Kidney glomerular epithelial cell (primary cell): Measurements from ENCODE around the gene MGAT4B.

Experiments used
- DNase-seq: peaks from one replicate; lab custom pipeline; 2025; lab: John Stamatoyannopoulos, UW

The MGAT4B gene

DNA sequence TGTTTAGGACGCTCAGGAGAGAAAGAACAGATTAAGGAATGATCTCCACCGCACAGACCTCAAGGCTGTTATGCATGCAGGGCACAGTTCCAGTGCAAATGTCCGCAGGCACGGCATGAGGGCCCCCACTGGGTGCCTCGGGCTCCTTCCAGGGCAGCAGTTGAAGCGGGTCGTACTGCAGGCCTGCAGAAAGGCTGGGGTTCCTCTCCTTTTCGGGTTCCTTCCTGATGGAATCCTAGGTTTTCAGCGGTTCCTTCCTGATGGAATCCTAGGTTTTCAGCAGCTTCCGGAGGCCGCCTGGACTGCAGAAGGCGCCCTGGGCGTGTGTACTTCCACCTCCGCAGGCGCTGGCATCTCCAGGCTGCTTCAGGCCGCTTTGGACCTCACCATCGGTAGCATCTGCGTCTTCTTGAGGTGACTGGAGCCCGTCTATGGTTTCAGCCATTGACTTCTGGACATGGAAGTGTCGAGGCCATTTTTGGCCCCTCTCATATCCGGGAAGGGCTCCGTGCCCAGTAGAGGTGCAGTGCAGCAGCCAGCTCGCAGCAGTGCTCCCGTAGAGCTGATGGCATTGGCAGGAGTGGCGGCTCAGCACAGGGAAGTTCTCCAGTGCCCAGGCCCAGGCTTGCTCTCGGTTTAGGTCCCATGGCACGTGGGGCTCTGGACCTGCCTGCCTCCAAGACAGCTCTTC, 5.6 kb upstream of the MGAT4B start:
- DNase-seq, result no peak

DNA sequence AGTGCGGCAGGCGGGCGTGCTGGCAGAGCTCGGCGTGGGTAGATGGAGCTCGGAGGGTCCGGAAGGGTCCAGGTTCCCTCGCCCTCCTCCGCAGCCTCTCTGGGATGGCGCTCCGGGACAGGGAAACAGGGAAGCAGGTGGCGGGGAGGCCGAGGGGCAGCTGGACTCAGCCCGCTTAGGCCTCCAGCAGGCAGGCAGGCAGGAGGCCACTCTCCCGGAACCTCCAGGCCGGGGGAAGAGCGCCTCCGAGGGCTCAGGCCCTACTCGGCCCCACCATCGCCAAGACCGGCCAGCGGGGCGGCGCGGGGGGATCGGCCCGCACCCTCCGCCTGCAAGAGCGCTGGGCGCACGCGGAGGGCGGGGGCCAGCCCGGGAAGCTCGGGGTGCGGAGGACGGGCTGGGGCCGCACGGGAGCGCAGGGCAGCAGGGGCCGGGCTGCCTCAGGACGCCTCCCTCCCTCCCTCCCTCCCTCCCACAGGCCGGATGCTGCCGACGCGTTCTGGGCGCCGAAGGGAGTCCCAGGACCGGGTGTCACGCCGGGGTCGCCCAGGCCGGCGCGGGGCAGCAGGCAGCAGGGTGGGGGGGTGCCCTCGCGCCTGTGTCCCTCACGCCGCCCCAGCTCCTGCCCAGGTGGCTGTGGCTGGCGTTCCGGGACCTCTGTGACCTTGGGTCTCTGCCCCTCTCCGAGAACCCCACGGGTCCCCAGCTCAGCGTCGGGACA, 977 bp downstream of the MGAT4B start:
- DNase-seq, result no peak

DNA sequence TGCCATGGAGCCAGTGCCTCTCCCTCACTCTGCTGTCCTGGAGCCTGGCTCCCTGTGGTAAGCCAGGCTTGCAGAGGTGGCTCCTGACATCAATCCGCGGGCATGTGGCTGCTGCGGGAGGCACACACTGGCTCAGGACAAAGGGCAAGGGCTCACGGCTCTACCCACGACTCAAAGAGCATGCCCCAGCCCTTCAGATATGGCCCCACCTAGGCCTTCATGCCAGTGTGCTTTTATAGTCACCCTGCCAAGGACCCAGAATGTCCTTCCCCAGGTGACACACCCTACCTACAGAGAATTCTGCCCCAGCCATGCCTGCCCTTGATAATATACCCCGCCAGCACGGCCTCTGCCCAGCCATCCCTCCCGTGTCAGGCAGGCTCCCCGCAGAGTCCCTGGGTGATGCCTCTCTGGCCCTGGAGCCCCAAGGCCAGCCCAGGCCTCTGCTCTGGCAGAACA, 1.6 kb downstream of the MGAT4B start:
- DNase-seq, result no peak

DNA sequence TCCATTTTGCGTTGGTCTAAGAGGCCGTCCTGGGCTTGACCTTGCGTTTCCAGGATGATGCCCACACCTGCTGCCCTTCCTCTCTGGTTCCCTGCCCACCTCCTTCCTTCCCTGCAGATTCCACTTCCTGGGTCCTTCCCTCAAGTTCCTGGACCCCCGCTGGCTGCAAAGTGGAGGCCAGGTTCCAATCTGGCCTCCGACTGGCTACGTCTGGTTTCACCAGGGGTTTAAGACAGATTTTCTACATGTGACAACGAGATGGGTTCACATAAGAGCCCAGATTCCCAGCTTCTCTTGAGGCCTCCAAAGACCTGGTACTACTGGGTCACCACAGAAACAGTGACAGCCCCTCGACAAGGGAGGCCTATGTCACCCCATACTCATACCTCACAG, 2.1 kb downstream of the MGAT4B start:
- DNase-seq, result no peak

DNA sequence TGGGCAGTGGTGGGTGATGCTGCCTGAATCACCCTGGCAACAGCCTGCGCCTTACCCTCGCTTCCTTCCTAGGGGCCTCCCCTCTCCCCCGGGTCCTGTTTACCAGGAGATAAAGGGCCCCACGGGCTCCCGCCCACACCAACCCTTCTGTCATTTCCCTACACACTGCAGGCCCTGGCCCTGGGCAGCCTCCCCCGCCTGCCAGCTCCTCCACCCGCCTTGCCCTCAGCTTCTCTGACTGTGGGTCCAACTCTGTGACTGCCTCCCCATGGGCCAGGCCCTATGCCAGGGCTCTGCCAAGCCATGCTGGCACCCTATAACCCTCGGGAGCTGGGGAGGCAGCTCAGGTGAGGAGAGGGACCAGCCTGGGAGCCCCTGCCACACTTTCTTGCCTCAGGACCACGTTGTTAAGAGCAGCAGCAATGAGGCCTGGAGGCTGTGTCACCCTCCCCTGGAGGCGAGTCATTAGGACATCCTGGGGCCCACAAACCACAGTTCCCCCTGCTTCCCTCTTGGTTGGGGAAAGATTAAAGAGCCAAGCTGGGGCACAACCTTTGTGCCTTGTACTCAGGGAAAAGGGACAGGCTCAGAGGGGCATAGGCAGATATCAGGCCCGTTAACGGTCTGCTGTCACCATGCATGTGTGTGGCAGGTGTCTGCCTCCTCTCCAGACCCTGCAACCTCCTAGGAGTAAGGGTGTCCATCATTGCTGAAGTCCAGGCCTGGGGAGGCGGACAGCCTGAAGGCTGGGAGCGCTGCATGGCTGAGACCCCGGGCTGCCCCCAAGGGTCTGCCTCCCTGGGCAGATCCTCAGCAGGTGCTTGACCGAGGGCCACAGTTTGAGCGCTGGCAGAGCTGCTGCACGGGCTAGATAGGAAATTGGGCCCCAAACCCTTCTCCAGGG, 2.8 kb downstream of the MGAT4B start:
- peak; percentile 36 for DNase-seq

DNA sequence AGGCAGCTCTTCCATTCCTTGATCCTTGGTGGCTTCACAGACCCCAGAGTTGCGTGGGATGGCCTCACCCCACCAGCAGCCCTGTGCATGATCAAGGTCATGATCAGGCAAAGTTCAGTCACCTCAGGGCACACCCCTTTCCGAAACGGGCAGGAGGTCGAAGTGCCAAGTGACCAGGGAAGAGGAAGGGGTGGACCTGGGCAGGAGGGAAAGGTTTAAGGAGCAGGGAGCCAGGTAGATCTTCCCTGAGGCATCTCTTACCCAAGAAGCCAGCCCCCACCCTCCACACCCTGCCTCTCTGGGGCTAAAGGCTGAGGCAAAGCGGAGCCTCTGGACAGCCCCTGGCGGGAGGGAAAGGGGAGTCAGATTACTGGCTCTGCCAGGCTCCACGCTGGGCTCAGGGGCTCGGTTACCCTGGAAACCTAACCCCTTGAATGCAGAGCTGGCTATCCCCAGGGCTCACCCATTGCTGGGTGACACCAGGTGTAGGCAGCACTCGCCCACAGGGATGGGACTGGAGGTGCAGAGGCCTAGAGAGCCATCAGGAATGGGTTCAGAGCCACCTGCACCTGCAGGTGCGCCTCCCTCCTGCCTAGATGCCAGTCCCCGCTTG, 3.6 kb downstream of the MGAT4B start:
- no peak for DNase-seq

DNA sequence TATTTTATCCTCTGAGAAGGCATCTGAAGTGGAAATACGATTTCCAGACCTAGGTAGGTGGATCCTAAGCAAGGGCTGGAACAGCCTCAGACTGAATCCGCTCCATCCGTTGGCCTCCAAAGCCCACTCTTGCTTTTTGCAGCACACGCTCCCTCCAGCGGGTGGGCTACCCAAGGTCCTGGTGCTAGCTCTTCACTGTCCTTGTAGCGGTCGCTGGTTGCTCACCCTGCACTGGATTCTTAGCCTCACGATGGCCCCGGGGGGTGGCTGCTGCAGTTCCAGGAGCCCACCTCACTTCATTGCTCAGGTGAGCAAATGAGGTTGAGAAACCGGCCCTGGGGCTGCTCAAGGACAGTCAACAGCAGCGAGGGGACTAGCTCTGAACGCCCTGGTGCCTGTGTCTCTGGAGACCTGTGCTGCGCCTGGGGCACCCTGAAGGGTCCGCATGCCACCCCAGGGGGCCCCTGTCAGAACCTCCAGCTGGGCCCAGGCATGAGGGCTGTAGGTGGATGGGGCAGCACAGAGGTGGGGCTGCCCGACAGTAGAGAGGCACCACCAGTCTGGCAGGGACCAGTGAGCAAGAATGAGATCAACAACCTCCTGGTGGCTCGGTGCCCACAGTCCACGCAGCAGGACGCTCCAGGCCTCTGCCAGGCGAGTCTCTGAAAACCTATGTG, 4.3 kb downstream of the MGAT4B start:
- no peak for DNase-seq

DNA sequence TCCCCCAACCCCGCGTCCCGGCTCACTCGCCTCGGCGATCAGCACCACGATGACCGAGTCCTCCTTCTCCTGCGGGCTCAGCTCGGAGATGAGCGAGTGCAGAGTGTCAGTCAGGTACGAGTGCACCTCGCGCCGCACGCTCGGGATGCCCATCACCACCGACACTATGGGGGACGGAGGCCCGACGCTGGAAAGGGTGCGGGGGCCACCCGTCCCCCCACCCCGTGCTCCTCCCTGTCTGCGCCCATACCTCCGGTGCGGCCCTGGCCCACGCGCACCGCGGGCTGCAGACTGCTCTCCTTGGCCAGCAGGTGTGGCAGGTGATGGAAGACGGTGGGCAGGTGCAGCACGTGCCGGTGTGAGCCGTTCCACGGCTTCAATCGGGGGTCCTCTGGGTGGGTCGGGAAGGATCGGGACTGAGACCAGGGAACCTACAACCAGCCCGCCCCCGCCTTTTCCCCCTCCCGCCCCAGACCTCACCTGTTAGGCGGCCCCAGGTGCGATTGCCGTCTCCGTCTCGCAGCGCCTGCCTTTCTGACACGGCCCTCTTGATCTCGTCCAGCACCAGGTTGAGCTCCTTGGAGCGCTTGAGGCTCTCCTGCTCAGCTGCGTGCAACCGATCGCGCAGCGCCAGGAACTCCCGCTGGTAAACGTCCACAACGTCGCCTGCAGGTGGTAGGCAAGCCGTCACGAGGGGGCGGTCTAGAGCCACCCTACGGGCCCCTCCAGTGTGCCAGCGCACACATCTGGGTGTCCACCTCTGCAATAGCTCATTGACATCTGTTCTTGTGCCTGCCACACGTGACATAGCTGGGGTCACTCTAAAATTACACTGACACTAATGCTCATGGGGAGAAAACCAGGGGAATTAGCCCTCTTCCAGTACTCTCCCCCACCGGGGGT, 5.1 kb downstream of the MGAT4B start:
- DNase-seq, result no peak

DNA sequence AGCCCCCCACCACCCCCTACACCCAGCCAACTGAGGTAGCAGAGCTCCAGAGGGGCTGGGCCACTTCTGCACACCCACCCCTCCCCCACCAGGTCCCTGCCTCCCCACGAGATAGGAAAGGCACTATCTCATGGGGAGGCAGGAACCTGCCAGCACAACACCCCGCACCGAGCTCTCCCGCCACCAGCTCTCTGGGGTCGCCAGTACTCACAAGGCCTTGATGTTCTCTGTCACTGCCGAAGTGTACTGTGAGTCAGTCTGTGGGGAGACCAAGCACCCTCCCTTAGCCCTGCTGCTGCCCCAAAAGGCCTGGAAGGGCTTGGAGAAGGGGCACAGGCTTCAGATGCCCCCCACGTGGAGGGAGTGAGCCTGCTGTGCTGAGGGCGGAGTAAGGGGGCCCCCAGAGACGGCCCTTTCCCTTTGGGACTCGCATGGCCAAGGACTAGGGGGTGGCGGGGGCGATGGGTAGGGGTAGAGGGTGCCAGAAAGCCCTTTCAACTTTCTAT, 5.9 kb downstream of the MGAT4B start:
- DNase-seq, result no peak

DNA sequence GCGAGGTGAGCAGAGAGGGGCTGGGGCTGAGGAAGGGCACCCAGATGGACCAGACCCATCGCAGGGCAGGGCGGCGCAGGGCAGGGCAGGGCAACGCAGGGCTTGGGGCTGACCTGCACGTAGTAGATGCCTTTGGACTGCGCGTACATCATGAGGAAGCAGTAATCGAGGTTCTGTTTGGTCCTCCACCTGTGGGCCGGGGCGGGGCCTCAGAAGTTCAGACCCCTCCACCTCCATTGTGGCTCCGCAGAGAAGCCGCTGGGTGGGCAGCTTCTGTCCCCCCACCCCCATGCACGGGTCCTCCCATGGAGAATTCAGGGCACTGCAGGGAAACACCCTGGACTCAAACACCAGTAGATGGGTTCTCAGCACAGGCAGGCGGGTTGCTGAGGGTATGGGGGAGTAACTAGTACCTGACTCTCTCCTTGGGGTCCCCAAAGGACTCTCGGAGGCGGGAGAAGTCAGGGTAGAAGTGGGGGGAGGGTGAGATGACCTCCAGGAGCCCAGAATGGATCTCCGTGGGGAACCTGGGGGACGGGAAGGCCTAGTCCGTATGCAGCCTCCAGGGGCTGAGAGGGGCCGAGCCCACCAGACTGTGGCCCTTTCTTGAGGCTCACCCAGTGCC, 6.5 kb downstream of the MGAT4B start:
- DNase-seq, result no peak

DNA sequence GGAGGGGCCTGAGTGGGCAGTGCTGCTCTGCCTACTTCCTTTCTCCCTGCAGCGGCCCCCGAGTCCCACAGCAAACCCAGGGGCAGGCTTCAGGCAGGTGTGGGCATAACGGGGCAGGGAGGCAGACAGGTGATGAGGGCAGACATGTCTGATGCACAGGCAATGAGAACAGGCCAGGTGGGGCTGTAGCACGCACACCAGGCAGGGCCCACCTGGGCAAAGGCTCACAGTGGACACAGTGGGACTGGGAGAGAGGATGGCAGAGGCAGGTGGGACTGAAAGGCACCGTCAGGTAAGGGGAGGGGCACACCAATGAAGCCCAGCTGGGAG, 7.1 kb downstream of the MGAT4B start:
- no peak for DNase-seq

DNA sequence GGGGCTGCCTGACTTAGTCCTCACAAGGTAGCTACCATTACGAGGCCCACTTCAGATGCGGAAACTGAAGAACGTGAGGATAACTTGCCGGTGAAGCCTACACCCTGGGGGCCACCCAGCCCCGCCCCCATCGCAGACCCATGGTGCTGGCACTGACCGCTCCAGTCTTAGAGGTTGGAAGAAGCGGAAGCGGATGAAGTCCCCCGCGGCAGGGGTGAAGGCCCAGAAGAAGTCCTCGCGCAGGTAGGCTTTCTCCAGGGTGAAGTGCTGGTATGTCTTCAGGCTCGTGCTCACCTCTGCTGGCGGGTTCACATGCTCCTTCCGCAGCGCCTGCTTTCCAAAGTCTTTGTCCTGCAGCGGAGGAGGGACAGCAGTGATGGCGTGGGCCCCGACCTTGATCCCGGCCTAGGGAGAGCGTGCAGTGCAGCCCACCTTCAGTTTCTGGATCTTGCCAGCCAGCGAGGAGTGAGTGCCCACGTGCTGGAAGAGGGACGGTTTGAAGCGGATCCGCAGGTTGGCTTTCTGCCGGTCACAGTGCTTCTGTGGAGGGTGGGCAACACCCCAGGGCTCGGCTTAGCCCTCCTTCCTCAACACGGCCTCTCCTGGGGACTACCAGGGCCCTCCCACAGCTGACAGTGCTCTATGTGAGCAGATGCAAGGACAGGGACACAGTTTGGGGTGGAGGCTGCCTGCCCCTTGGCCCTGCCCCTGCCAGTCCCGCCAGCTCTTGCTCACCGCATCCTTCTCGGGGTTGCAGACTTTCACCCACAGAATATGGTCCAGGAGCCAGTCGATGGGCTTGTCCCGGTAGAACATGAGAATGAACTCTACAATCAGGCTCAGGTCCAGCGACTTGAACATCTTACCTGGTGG, 7.7 kb downstream of the MGAT4B start:
- DNase-seq, result no peak

DNA sequence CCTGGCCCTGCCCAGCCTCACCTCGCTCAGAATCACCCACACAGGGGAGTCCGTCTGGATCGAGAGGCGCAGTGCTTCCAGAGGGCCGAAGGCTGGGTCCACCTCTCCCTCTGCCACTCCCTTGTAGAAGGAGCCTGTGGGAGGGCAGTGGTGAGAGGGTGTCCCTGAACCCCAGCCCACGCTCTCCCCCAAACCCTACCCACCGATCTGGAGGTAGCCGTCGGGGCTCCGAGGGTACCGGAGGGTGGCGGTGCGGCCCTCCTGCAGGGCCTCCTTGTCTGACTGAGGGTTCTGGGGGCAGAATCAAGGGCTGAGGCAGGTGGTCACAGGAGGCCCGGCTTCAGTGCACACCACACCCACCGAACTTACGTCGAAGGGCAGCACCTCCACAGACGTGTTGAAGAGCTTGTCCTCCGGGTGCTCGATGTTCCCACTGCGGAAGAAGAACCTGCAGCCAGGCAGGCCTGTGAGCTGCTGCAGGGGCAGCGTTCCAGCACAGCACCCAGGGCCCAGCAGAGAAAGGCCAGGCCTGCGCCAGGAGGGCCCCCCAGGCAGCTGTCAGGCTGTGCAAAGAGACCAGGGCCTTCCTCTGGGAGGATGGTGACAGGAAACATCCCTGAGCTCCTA, 8.4 kb downstream of the MGAT4B start:
- no peak for DNase-seq

DNA sequence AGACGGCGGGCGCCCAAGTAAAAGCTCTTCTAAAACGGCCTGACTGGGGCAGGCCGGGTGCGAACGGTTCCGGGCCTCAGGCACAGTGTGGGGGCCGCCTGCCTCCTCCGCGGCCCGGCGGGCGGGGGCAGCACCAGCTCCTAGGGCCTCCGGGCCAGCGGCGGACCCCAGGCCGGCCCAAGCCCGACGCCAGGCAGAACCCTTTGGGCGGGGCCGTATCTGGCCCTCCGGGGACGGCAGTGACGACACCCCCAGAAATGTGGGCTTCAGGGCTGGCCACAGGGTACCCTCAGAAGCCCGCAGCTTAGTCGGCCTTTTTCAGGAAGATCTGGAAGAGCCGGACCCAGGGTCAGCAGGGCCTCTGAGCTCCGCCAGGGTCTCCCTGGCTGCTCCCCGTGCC, 8.9 kb downstream of the MGAT4B start:
- DNase-seq, result no peak

DNA sequence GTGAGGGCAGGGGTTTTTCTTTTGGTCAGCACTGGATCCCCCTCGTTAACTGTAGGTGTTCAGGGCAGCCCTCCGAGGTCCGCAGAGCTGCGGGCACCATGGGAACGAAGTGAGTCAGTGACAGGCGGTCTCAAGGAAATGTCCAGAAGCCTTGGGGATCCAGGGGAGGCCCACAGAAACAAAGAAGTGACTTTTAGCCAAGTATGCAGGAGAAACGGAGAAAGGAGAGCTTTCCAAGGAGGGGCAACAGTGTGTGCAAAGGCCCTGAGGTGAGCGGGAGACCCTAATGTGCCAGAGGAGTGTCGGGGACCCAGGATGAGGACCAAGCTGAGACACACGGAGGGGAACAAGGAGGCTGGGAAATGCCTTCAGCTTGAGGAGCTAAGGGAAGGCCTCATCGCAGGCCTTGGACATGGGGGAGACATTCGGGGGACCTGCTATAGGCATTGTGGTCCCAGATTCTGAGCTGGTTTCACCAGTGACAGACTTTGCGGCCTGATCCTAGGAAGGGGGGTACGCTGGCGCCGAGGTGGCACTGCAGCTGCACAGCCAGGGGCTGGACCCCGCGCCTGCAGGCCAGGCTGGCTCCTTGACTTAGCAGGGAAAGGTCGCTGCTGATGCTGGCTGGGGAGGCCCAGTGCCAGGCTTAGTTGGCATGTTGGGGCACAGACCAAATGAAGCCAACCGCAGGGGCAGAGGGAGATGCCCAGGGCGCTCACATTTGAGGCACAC, 9.6 kb downstream of the MGAT4B start:
- no peak for DNase-seq

DNA sequence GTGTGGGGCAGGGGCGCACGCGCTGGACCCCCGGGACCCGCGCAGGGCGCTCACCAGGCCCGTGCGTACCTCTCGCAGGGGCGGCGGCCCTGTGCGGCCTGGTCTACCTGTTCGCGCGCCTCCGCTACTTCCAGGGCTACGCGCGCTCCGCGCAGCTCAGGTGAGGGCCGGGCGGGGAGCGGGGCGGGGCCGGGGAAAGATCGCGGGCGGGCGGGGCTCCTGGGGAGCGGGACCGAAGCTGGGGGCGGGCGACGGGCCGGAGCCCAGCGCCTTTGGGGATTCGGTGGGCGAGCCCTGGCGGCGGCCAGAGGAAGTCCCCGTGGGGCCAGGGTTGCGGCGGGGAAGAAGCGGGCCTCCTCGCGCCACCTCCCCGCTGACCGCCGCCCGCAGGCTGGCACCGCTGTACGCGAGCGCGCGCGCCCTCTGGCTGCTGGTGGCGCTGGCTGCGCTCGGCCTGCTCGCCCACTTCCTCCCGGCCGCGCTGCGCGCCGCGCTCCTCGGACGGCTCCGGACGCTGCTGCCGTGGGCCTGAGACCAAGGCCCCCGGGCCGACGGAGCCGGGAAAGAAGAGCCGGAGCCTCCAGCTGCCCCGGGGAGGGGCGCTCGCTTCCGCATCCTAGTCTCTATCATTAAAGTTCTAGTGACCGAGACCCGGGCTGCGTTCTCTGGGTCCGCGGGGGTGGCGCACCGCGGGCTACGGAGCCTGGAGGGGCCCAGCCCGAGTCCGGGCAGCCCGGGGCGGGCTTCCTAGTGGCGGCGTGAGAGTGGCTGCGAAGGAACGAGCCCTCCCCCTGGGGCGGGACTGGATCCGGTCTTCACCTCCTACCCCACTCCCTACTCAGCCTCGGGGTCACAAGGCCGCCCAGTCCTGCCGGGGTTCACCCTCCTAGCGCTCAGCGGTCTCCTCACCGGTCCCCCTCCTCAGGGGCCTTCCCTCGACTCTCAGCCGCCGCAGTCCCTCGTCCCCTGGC, 10.5 kb downstream of the MGAT4B start:
- peak; percentile 78 for DNase-seq
